Neutrophil (primary cell): ENCODE measurements around the gene ACTL7A.

Experiments
- H3K27ac ChIP-seq: fragments of 200-600 bp; sonication (generic); 2 replicates; pipeline ENCODE4 v1.5.1; 2016; ENCODE audit warnings: mild to moderate bottlenecking, moderate library complexity
- H3K27me3 ChIP-seq: fragments of 200-600 bp; sonication (generic); 2 replicates; pipeline ENCODE4 v1.6.0; 2016; ENCODE audit warnings: mild to moderate bottlenecking
- H3K36me3 ChIP-seq: fragments of 200-600 bp; sonication (generic); 2 replicates; pipeline ENCODE4 v1.5.1; 2017
- H3K4me1 ChIP-seq, 2 experiments: fragments of 200-600 bp in 1 of 2; sonication (generic) in 1 of 2; 1 replicate in 1 of 2; 2 replicates in 1 of 2; pipeline versions ENCODE4 v1.5.1 to v1.6.1; 2013 to 2016; ENCODE audit warnings: low read depth in 1 of 2, low read length in 1 of 2, mild to moderate bottlenecking in 1 of 2, moderate library complexity in 1 of 2; ENCODE audit not compliant: control insufficient read depth in 1 of 2, insufficient read depth in 1 of 2
- H3K4me3 ChIP-seq, 2 experiments: fragments of 200-600 bp in 1 of 2; sonication (generic) in 1 of 2; 1 replicate in 1 of 2; 2 replicates in 1 of 2; pipeline ENCODE4 v1.5.1; 2013 to 2016; ENCODE audit warnings: low read depth in 1 of 2, low read length in 1 of 2, mild to moderate bottlenecking in 1 of 2, moderate library complexity in 1 of 2
- H3K9me3 ChIP-seq: fragments of 200-600 bp; sonication (generic); 2 replicates; pipeline ENCODE4 v1.5.1; 2016
- TF ChIP-seq, protein P1 (sequence below): fragments of 200-600 bp; sonication (generic); IDR thresholded peaks from 2 replicates; pipeline ENCODE4 v1.5.1; 2016; ENCODE audit warnings: antibody characterized with exemption

ACTL7A gene

DNA sequence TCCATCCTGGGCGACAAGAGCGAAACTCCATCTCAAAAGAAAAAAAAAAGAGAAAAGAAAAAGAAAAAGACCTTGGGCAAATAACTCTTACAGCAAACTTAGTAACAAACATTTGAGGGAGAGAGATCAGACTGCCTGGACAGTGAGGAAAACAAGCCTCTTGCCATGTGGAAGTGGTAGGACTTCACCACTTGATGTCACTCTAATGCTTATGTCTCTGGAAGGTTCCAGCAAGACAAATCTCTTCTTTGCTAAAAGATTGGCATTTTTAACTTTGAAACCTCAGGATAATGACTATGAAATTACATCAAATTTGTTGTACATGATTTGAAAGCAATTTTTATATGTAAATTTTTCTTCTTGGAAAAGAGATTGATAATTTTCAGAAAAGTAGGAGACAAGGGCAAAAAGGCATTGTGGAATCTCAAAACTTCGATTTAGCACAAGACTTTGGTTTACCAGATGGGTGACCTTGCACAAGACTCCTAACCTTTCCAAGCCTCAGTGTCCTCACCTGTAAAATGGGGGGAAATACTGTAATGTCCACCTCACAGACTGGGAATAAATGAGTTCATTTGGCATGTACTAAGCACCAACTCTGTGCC is 11.7 kb upstream of the ACTL7A start:
- H3K4me1 ChIP-seq, result no peaks in the 10 kb centered on the region
- H3K27ac ChIP-seq, result no peak overlapping the region
- TF ChIP-seq, protein P1, sequence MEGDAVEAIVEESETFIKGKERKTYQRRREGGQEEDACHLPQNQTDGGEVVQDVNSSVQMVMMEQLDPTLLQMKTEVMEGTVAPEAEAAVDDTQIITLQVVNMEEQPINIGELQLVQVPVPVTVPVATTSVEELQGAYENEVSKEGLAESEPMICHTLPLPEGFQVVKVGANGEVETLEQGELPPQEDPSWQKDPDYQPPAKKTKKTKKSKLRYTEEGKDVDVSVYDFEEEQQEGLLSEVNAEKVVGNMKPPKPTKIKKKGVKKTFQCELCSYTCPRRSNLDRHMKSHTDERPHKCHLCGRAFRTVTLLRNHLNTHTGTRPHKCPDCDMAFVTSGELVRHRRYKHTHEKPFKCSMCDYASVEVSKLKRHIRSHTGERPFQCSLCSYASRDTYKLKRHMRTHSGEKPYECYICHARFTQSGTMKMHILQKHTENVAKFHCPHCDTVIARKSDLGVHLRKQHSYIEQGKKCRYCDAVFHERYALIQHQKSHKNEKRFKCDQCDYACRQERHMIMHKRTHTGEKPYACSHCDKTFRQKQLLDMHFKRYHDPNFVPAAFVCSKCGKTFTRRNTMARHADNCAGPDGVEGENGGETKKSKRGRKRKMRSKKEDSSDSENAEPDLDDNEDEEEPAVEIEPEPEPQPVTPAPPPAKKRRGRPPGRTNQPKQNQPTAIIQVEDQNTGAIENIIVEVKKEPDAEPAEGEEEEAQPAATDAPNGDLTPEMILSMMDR, result no peak
- H3K9me3 ChIP-seq, result no peaks in the 10 kb centered on the region
- H3K4me3 ChIP-seq, result no peak overlapping the region
- no peaks in the 10 kb centered on the region for H3K36me3 ChIP-seq
- H3K27me3 ChIP-seq, result no peaks in the 10 kb centered on the region

DNA sequence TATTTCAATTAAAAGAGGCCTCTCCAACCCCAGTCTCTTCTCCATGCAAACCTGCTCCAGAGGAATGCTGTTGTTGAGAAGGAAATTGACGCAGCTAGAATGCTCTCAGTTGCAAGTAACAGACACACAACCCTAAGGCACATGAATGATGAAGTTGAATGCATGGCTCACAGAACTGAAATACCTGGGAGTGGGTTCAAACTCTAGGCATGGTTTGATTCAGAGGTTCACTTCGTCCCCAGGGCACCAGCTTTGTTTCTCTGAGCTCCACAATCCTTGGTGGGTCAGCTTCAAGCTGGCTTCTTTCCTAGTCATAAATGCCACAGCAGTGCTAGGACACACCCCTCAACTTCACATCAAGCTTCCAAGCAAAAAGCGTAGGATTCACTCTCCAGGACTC is 10.9 kb upstream of the ACTL7A start:
- no peaks in the 10 kb centered on the region for H3K27me3 ChIP-seq
- no peaks in the 10 kb centered on the region for H3K9me3 ChIP-seq
- no peaks in the 10 kb centered on the region for H3K4me1 ChIP-seq
- no peak overlapping the region for H3K27ac ChIP-seq
- H3K36me3 ChIP-seq, result no peaks in the 10 kb centered on the region
- H3K4me3 ChIP-seq, result no peak overlapping the region
- TF ChIP-seq, protein P1, result no peak

DNA sequence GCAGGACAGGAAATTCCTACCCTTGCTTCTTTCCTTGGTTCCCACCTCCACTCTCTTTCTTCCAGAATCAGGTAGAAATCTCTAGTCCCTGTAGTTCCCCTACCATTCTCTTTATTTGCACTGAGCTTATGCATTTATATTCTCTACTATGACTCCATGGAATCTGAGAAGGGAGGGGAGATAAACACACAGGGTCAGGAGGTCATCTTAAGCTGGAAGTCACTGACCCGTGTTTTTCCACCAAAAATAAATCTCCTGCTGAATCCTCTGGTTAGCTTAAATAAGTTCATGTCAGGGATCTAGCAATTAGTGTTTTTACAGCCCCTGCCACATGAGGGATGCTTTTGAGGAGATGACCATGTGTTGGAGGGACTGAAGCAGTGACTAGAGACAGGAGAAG is 10.0 kb upstream of the ACTL7A start:
- no peaks in the 10 kb centered on the region for H3K4me1 ChIP-seq
- H3K36me3 ChIP-seq, result no peaks in the 10 kb centered on the region
- no peak overlapping the region for H3K27ac ChIP-seq
- TF ChIP-seq, protein P1, result no peak
- no peak overlapping the region for H3K4me3 ChIP-seq
- H3K27me3 ChIP-seq, result no peaks in the 10 kb centered on the region
- no peaks in the 10 kb centered on the region for H3K9me3 ChIP-seq

DNA sequence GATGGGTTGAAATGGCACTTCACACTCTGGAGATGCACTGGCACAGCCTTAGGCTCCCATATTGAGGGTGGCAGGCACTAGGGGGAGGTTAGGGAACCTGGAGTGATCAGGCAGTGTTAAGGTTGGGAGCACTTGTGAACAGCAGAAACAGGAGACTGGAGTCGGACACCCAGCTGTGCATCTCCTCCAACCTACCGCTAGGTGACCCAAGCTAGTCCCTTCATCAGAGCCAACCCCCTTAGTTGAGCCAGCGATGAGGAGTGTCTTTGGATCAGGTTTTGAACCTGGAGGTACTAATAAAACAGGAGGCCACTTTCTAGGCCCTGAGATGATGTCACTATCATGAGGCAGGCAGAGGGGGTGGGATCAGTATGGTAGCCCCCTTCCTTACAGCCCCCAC is 8.0 kb upstream of the ACTL7A start:
- H3K36me3 ChIP-seq, result no peaks in the 10 kb centered on the region
- no peaks in the 10 kb centered on the region for H3K4me1 ChIP-seq
- H3K27ac ChIP-seq, result no peak overlapping the region
- no peak overlapping the region for H3K4me3 ChIP-seq
- TF ChIP-seq, protein P1, result no peak
- no peaks in the 10 kb centered on the region for H3K9me3 ChIP-seq
- H3K27me3 ChIP-seq, result no peaks in the 10 kb centered on the region

DNA sequence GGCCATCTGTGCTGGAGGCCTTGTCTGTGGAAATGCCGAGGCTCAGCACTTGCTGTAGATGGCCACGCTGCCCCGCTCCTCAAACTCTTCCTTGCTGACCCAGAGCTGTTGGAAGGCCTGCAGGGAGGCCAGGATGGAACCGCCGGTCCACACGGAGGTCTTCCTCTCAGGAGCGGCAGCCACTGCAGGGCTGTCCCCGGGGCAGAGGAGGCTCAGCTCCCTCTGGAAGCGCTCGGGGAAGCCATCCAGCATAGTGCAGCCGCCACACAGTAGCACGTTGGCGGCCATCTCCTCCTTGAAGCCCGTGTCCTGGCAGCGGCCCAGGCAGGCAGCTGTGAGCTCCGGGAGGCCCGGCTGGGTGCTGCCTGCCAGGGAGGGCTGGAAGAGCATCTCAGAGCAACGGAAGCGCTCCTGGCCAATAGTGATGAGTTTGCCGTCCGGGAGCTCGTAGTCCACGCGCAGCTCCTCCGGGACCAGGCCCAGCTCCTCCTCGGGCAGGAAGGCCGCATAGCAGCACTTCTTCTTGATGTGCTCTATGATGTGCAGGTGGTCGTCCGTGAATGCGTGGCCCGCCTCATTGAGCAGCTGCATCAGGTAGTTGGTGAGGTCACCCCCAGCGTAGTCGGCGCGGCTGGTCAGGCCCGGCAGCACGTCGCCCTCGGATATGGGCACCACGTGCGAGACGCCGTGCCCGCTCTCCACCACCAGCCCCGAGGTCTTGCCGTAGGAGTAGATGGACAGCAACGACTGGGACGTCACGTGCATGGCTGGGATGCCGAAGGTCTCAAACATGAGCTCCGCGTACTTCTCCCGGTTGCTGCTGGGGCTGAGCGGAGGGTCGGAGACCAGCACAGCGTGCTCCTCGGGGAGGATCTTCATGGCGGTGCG is 7.2 kb upstream of the ACTL7A start:
- no peak overlapping the region for H3K27ac ChIP-seq
- H3K36me3 ChIP-seq, result no peaks in the 10 kb centered on the region
- no peak overlapping the region for H3K4me3 ChIP-seq
- TF ChIP-seq, protein P1, result no peak
- no peaks in the 10 kb centered on the region for H3K4me1 ChIP-seq
- H3K9me3 ChIP-seq, result no peaks in the 10 kb centered on the region
- H3K27me3 ChIP-seq, result no peaks in the 10 kb centered on the region
